Umbilical cord (tissue), 2 donors: ENCODE results near the gene ITGA5. TPM values are rescaled to one million over a fixed set of nuclear protein-coding genes. Genes with fewer than 3 reads are reported as not detected.

ENCODE experiments used
- DNase-seq: peaks from one replicate; pipeline ENCODE4 v3.0.0-alpha.2; 2015; ENCODE audit warnings: low spot score
- total RNA-seq: library from RNA; depleted of rRNA; stranded (reverse); fragments of >200 nt; gene quantifications from one replicate; pipeline ENCODE4 v1.2.3, GENCODE V29; 2014; ENCODE audit warnings: low replicate concordance; ENCODE audit not compliant: insufficient read depth

Gene ITGA5
- total RNA-seq, 1 donor from 2014 or later, result 251 TPM

DNA sequence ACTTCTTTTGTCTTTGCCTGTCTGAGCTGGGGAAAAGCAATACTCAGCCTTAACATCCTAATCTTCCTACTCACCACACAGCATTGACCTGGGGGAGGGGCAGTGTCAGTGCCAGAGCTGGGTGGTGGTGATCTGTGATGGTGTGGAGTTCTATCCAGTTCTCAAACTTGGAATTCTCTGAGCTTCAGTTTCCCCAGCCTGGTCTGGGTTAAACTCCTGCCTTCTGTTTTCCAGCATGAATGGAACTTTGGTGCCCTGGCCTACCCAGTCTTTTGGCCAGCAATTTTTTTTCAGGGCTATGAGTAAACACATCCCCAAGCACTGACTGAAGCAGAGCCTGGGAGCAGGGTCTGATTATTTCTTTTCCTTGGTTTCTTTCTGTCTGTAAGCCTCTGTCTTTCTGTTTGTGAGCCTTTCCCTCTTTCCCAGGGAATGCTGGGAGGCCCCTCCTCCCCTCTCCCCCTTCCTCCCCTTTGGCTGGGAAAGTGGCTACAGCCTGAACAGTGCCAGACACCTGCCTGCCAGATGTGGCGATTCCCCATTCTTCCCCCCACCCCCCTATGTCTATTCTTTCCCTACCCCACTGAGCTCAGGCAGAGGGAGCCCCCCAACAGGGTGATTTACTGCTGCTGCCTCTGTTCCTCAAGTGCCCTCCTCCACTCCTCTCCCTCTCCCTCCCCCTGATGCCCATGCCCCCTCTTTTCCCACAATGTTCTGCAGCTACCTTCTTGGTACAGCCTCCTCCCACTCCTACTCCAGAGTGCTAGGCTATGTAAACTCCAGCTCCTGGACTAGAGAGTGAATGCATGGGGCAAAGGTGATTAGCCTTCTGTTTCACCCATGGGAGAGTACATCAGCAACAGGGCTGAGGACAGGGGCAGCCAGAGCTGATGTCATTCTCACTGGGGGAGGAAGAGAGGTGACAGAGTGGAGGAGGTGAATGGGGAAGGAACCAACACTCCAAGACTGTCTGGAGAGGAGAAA, 65.9 kb downstream of the ITGA5 start:
- DNase-seq, result no peak

DNA sequence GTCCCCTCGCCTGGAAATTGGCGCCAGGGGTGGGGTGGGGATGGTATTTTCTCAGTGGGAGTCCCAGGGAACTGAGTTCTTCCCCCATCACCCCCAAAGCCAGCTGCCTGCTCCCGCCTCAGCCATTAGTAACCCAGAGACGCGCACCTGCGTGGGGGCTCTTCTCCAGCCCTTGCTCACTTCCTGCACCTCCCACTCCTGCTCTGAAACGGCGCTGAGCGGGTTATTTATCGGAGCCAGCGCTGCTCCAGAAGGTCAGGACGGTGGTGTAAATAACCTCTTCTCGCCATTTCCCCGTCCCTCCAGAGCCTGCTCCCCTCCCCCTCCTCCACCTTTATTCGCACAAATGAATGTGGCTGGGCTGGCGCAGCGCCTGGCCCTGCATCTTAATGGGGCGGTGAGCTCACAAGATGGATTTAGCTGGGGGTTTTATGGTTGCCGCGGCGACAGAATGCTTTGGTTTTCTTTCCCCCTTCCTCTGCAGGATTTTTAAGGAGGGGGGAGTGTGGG, 67.0 kb downstream of the ITGA5 start:
- DNase-seq, result peak; percentile 81

DNA sequence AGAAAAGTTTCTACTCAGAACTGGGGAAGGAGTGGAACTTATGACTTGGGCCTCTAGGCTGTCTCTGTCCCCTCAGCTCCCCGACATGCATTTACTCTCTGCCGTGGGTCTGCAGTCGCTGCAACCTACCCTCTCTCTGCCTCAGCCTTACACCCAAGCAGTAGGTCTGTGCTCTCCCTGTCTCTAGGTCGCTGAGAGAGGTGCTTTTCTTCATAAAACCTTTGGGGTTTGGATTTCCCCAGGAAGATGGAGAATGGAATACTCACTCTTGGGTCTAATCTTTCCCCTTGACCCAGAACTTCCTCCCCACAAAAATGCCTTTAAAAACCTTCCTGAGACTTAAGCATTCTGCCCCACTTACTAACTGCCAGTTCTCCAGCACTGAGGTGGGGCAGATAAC, 67.7 kb downstream of the ITGA5 start:
- no peak for DNase-seq

DNA sequence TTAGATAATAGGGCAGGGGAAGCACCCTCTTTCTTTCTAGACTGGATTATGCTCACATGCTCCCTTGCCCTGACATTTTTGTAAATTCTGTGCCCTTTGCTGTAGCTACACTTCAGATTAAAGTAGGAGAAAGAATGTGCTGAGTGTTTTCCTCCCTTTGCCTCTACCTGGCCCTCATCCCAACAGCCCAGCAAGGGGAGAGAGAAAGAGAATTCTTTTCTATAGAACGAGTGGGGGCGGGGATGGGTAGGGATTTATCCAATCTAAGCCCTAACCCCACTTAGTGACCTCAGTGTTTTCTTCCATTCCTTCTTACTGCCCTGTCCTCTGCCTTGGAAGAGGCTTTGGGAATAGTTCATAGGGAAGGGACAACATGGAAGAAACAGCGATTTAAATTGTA, 68.3 kb downstream of the ITGA5 start:
- DNase-seq, result no peak

DNA sequence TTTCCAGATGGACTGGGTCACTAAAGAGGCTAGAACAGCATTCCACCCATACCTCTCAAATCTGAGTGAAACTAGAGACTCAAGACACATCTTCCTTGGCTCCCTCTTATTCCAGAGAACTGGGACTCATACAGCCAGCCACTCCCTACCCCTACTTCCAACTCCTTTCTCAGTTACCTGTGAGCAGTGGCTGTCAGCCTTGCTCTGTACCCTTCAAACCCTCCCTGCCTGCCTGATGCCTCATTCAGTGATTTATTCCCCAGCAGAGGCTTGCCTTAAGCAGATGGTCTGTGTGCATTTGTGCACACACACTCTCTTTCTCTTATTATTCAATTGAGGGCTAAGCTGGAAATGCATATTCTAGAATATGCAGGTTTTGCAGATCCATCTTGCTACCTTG, 69.4 kb downstream of the ITGA5 start:
- no peak for DNase-seq

DNA sequence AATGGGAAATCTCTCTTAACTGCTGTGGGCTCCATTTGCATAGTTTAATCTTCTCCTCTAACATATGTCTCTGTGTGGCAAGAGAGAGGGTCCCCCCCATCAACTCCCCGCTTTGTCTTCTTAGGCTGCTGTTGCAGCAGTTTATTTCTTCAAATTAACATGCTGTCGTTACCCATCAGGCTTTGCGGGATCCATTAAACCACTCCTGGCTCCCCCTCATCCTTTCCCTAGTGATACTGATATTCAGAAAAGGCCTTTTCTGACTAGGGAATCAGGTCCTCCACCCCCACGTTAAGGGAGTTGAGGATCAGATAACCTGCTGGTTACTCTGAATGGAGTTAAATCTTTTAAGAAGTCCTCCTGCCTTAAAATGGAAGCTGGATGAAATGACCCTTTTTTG, 70.0 kb downstream of the ITGA5 start:
- DNase-seq, result no peak

Other genes starting within 250 kb of the ITGA5 start
- gene SMUG1, start 230.3 kb downstream of the ITGA5 start, total RNA-seq, result 34.2 TPM
- 34.4 TPM for gene CBX5, start 139.1 kb downstream of the ITGA5 start, total RNA-seq
- 249 TPM for gene HNRNPA1, start 138.5 kb downstream of the ITGA5 start, total RNA-seq
- 4.8 TPM for gene NFE2, start 118.3 kb downstream of the ITGA5 start, total RNA-seq
- gene COPZ1, start 94.1 kb downstream of the ITGA5 start, total RNA-seq, result 91.0 TPM
- 2.9 TPM for gene GPR84, start 54.8 kb downstream of the ITGA5 start, total RNA-seq
- 14.9 TPM for gene ZNF385A, start 34.5 kb downstream of the ITGA5 start, total RNA-seq
- 6.5 TPM for gene GTSF1, start 54.3 kb upstream of the ITGA5 start, total RNA-seq
- 59.7 TPM for gene NCKAP1L, start 78.5 kb upstream of the ITGA5 start, total RNA-seq
- gene PDE1B, start 130.3 kb upstream of the ITGA5 start, total RNA-seq, result 1.9 TPM
- gene PPP1R1A, start 169.4 kb upstream of the ITGA5 start, total RNA-seq, result 2.9 TPM
- not detected for gene LACRT, start 215.6 kb upstream of the ITGA5 start, total RNA-seq
- not detected for gene DCD, start 229.1 kb upstream of the ITGA5 start, total RNA-seq